ENCODE results near the gene TM9SF3. TPM values are rescaled to one million over a fixed set of nuclear protein-coding genes. Genes with fewer than 3 reads are reported as not detected.

Gene TM9SF3
- total and polyA plus RNA-seq, 2 experiments from 2014 or later, result 47.4 to 62.8 TPM

DNA sequence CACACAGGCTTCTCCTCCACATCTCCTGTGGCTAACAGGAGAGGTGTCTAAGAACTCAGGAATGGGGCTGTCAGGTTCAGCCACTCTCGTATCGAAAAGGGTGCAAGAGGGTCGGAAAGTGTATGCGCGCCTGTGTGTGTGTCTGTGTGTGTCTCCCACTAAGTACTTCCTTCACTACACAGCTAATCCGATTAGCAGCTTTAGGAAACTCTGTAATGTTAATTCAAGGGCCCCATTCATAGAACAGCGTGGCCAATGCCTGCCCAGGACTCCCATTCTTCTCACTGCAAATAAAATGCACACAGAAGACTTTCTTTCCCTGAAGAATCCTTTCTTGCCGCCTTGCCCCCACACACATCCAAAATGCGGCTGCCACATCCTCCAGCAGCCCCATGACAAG lies 112.9 kb downstream of the TM9SF3 start:
- TF ChIP-seq, protein P1, sequence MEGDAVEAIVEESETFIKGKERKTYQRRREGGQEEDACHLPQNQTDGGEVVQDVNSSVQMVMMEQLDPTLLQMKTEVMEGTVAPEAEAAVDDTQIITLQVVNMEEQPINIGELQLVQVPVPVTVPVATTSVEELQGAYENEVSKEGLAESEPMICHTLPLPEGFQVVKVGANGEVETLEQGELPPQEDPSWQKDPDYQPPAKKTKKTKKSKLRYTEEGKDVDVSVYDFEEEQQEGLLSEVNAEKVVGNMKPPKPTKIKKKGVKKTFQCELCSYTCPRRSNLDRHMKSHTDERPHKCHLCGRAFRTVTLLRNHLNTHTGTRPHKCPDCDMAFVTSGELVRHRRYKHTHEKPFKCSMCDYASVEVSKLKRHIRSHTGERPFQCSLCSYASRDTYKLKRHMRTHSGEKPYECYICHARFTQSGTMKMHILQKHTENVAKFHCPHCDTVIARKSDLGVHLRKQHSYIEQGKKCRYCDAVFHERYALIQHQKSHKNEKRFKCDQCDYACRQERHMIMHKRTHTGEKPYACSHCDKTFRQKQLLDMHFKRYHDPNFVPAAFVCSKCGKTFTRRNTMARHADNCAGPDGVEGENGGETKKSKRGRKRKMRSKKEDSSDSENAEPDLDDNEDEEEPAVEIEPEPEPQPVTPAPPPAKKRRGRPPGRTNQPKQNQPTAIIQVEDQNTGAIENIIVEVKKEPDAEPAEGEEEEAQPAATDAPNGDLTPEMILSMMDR (IDR thresholded peaks at IDR 0.05; ENCODE audit: low read depth, low read length), result no peak
- H3K27me3 ChIP-seq, result no peaks in the 10 kb centered on the region
- H3K4me3 ChIP-seq, result no peak overlapping the region
- no peak for DNase-seq (ENCODE audit: low read depth in 1 of 2, low spot score in 1 of 2)
- H3K9me3 ChIP-seq (ENCODE audit: low read depth), result no peaks in the 10 kb centered on the region
- H3K36me3 ChIP-seq, result no peaks in the 10 kb centered on the region
- H3K27ac ChIP-seq, result no peak overlapping the region
- no peaks in the 10 kb centered on the region for H3K4me1 ChIP-seq (ENCODE audit: low read depth)

DNA sequence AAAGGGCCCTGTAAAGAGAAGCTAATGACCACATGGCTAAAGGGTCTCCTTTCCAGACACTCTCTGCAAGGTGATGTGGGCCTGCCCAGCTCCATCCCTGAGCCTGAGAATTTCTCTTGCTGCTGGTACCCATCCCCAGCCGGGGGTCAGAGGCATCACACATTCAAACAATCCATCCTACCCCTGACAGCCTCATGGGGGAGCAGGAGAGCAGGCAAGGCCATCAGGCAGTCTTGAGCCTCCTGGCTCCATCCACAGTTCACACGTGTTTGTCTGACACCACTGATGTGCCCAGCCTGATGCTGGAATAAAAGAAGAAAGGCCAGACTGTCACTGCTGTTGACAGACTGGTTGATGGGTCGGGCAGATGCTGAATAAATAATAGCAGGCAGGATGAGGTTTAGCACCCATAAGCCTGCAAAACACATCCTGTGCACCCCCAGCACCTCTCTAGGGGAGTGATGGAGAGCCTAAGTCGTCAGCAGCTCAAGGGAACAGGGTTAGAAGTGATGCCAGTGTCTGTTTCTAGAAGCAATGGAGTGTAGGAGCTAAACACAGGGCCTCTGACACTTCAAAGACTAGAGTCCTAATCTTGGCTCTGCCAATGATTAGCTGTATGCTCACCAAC lies 116.6 kb downstream of the TM9SF3 start:
- no peak overlapping the region for H3K4me3 ChIP-seq
- TF ChIP-seq, protein P1 (IDR thresholded peaks at IDR 0.05; ENCODE audit: low read depth, low read length), result peak; percentile 72
- H3K36me3 ChIP-seq, result no peaks in the 10 kb centered on the region
- no peaks in the 10 kb centered on the region for H3K27me3 ChIP-seq
- H3K9me3 ChIP-seq (ENCODE audit: low read depth), result no peaks in the 10 kb centered on the region
- H3K4me1 ChIP-seq (ENCODE audit: low read depth), result no peaks in the 10 kb centered on the region
- no peak overlapping the region for H3K27ac ChIP-seq
- peak; percentile 53 to 54 for DNase-seq (ENCODE audit: low read depth in 1 of 2, low spot score in 1 of 2)

DNA sequence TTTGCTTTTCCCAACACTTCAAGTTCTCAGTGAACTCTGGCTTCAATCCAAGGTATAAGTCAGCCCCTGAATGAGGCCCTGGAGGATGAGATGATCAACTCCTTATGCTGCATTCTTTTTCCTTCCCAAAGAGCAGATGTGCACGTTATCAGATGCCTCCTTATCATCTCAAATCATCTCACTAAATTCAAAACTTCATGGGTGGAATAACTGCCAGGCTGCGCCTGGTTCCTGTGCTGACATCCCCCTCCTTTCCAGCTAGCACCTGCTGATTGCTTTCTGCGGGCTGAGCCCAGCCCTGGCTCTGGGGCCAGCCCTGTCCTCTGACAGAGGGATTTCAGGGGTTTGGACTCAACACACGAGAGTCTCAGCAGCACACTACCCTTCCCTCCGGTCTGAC lies 118.0 kb downstream of the TM9SF3 start:
- no peak overlapping the region for H3K27ac ChIP-seq
- no peaks in the 10 kb centered on the region for H3K4me1 ChIP-seq (ENCODE audit: low read depth)
- no peaks in the 10 kb centered on the region for H3K9me3 ChIP-seq (ENCODE audit: low read depth)
- TF ChIP-seq, protein P1 (IDR thresholded peaks at IDR 0.05; ENCODE audit: low read depth, low read length), result no peak
- no peak overlapping the region for H3K4me3 ChIP-seq
- H3K27me3 ChIP-seq, result no peaks in the 10 kb centered on the region
- no peak for DNase-seq (ENCODE audit: low read depth in 1 of 2, low spot score in 1 of 2)
- H3K36me3 ChIP-seq, result no peaks in the 10 kb centered on the region

Other genes with a start within 250 kb of the TM9SF3 start
- not detected in 2 replicates for gene OPALIN, start 228.0 kb downstream of the TM9SF3 start, total RNA-seq
- not detected in 2 replicates for gene OPALIN, start 228.0 kb downstream of the TM9SF3 start, polyA plus RNA-seq
- 0.15 and 0.28 TPM in 2 replicates for gene TLL2, start 73.1 kb downstream of the TM9SF3 start, total RNA-seq
- gene TLL2, start 73.1 kb downstream of the TM9SF3 start, polyA plus RNA-seq, result 0.16 and 0.55 TPM in 2 replicates
- gene PIK3AP1, start 133.5 kb upstream of the TM9SF3 start, total RNA-seq, result 2.0 and 2.7 TPM in 2 replicates
- 1.1 and 1.3 TPM in 2 replicates for gene PIK3AP1, start 133.5 kb upstream of the TM9SF3 start, polyA plus RNA-seq
- 9.9 and 22.2 TPM in 2 replicates for gene LCOR, start 245.3 kb upstream of the TM9SF3 start, total RNA-seq
- 13.7 and 21.7 TPM in 2 replicates for gene LCOR, start 245.3 kb upstream of the TM9SF3 start, polyA plus RNA-seq